IMR-90 (cell line): Measurements from ENCODE around the gene TRPM3. TPM values are rescaled to one million over a fixed set of nuclear protein-coding genes. Genes with fewer than 3 reads are reported as not detected.

Experiments
- ATAC-seq: fragments of 200-7000 bp; cut with Tn5 transposase; 2 replicates; pipeline ENCODE4 v1.9.1; 2020; ENCODE audit warnings: low read depth, mild to moderate bottlenecking, moderate library complexity
- BruUV-seq: library from RNA; stranded (reverse); fragments of 400-500 nt; replicated peaks from 2 replicates; lab custom pipeline; 2021; lab: Mats Ljungman, UMichigan
- CTCF ChIA-PET: fragments of 300-600 bp; formaldehyde crosslinking; extraction: SDS; loops from one replicate; lab custom pipeline; 2021; ENCODE audit warnings: antibody characterized with exemption; lab: Yijun Ruan, JAX
- POLR2A ChIA-PET: fragments of 300-600 bp; sonication (Branson Sonifier 250); formaldehyde crosslinking; loops from one replicate; lab custom pipeline; 2022; ENCODE audit warnings: antibody characterized with exemption; ENCODE audit not compliant: unreplicated experiment; lab: Charles Lee
- DNase-seq: peaks from one replicate; pipeline ENCODE4 v3.0.0; 2013
- H2AFZ ChIP-seq: replicated peaks from 2 replicates; pipeline ENCODE3; 2013; ENCODE audit warnings: low read length, mild to moderate bottlenecking; ENCODE audit not compliant: poor library complexity
- H2AK5ac ChIP-seq: 2 replicates; pipeline ENCODE4 v1.6.1; 2013; ENCODE audit warnings: low read depth, low read length, inconsistent platforms
- H2AK9ac ChIP-seq: replicated peaks from 2 replicates; pipeline ENCODE3; 2013; ENCODE audit warnings: mild to moderate bottlenecking, low read depth, low read length, moderate library complexity; ENCODE audit not compliant: poor library complexity
- H2BK120ac ChIP-seq: 2 replicates; pipeline ENCODE4 v1.6.1; 2013; ENCODE audit warnings: low read depth, low read length, inconsistent platforms
- H2BK15ac ChIP-seq: 3 replicates; pipeline ENCODE4 v1.6.1; 2013; ENCODE audit warnings: low read depth, low read length, inconsistent platforms
- H2BK20ac ChIP-seq: 2 replicates; pipeline ENCODE4 v1.6.1; 2013; ENCODE audit warnings: low read depth, mild to moderate bottlenecking, inconsistent platforms, low read length, moderate library complexity
- H2BK5ac ChIP-seq: 2 replicates; pipeline ENCODE4 v1.6.1; 2013; ENCODE audit warnings: mild to moderate bottlenecking, low read depth, low read length, inconsistent platforms; ENCODE audit not compliant: poor library complexity, severe bottlenecking
- H3K14ac ChIP-seq: replicated peaks from 2 replicates; pipeline ENCODE4 v1.6.1; 2013; ENCODE audit warnings: low read depth, low read length, inconsistent platforms
- H3K18ac ChIP-seq: 2 replicates; pipeline ENCODE4 v1.6.1; 2013; ENCODE audit warnings: low read depth, low read length, control low read depth
- H3K23ac ChIP-seq: 2 replicates; pipeline ENCODE4 v1.6.1; 2013; ENCODE audit warnings: low read depth, low read length, inconsistent platforms
- H3K27ac ChIP-seq: 2 replicates; pipeline ENCODE4 v1.5.1; 2013; ENCODE audit warnings: mild to moderate bottlenecking, control low read depth, low read length; ENCODE audit not compliant: insufficient read depth
- H3K27me3 ChIP-seq: 2 replicates; pipeline ENCODE4 v1.6.1; 2013; ENCODE audit warnings: low read length; ENCODE audit not compliant: control insufficient read depth, insufficient read depth
- H3K36me3 ChIP-seq: 2 replicates; pipeline ENCODE4 v1.6.1; 2013; ENCODE audit warnings: low read length, mixed read lengths; ENCODE audit not compliant: control insufficient read depth, insufficient read depth
- H3K4ac ChIP-seq: 2 replicates; pipeline ENCODE4 v1.6.1; 2013; ENCODE audit warnings: low read depth, low read length, inconsistent platforms
- H3K4me1 ChIP-seq: 2 replicates; pipeline ENCODE4 v1.6.1; 2013; ENCODE audit warnings: low read length, mixed read lengths; ENCODE audit not compliant: control insufficient read depth, insufficient read depth
- H3K4me2 ChIP-seq: 2 replicates; pipeline ENCODE4 v1.6.1; 2013; ENCODE audit warnings: low read depth, mild to moderate bottlenecking, control low read depth, low read length, moderate library complexity
- H3K4me3 ChIP-seq: 2 replicates; pipeline ENCODE4 v1.5.1; 2013; ENCODE audit warnings: low read depth, mild to moderate bottlenecking, control low read depth, low read length, moderate library complexity; ENCODE audit not compliant: insufficient read depth
- H3K56ac ChIP-seq: 2 replicates; pipeline ENCODE4 v1.6.1; 2013; ENCODE audit warnings: low read length, inconsistent platforms; ENCODE audit not compliant: insufficient read depth; ENCODE audit errors: extremely low read depth
- H3K79me1 ChIP-seq, 2 experiments: 2 replicates each; pipeline ENCODE4 v1.6.1; 2013; ENCODE audit warnings: low read length in 2 of 2, inconsistent platforms in 1 of 2, low read depth in 1 of 2
- H3K9ac ChIP-seq: 2 replicates; pipeline ENCODE4 v1.6.1; 2013; ENCODE audit warnings: low read depth, low read length, control low read depth
- H3K9me1 ChIP-seq: 2 replicates; pipeline ENCODE4 v1.6.1; 2013; ENCODE audit warnings: low read length, inconsistent platforms; ENCODE audit not compliant: insufficient read depth
- H3K9me3 ChIP-seq: 2 replicates; pipeline ENCODE4 v1.6.1; 2013; ENCODE audit warnings: low read length; ENCODE audit not compliant: control insufficient read depth, insufficient read depth
- H4K20me1 ChIP-seq: 2 replicates; pipeline ENCODE4 v1.6.1; 2013; ENCODE audit warnings: low read length, inconsistent platforms; ENCODE audit not compliant: insufficient read depth
- H4K5ac ChIP-seq: 2 replicates; pipeline ENCODE4 v1.6.1; 2013; ENCODE audit warnings: mild to moderate bottlenecking, low read depth, low read length, control low read depth
- H4K8ac ChIP-seq, 2 experiments: 2 replicates each; pipeline ENCODE4 v1.6.1; 2013; ENCODE audit warnings: low read depth in 2 of 2, low read length in 2 of 2, control low read depth in 1 of 2, inconsistent platforms in 1 of 2
- H4K91ac ChIP-seq: 2 replicates; pipeline ENCODE4 v1.6.1; 2013; ENCODE audit warnings: low read depth, low read length, inconsistent platforms; ENCODE audit not compliant: insufficient read depth
- CHD1 ChIP-seq: IDR thresholded peaks from 2 replicates; pipeline ENCODE4 v1.6.1; 2012; ENCODE audit warnings: low read depth, low read length, improper control_type of control experiment
- FOS ChIP-seq: fragments of 150-350 bp; IDR thresholded peaks from 2 replicates; pipeline ENCODE4 v1.6.1; 2016; ENCODE audit warnings: low read depth, low read length
- MAZ ChIP-seq: IDR thresholded peaks from 2 replicates; pipeline ENCODE4 v1.6.1; 2012; ENCODE audit warnings: low read depth, mild to moderate bottlenecking, low read length, improper control_type of control experiment, moderate library complexity, borderline replicate concordance
- NFE2L2 ChIP-seq: fragments of 150-350 bp; IDR thresholded peaks from 2 replicates; pipeline ENCODE4 v1.6.1; 2016; ENCODE audit warnings: low read depth, mild to moderate bottlenecking, low read length
- RAD21 ChIP-seq: IDR thresholded peaks from 2 replicates; pipeline ENCODE4 v1.6.1; 2012; ENCODE audit warnings: low read length, improper control_type of control experiment
- RCOR1 ChIP-seq: IDR thresholded peaks from 2 replicates; pipeline ENCODE4 v1.6.1; 2012; ENCODE audit warnings: mild to moderate bottlenecking, low read length, improper control_type of control experiment; ENCODE audit not compliant: insufficient replicate concordance
- RFX5 ChIP-seq: IDR thresholded peaks from 2 replicates; pipeline ENCODE4 v1.8.0; 2012; ENCODE audit warnings: low read depth, mild to moderate bottlenecking, low read length, moderate library complexity
- SMC3 ChIP-seq: fragments of 150-350 bp; IDR thresholded peaks from 2 replicates; pipeline ENCODE4 v1.6.1; 2016; ENCODE audit warnings: low read depth, mild to moderate bottlenecking, antibody characterized with exemption, low read length, moderate library complexity
- WGBS, 2 experiments: methylation state at CpG; one replicate each; pipeline versions ENCODE4 v1.1.5 to v1.1.7; 2013; ENCODE audit warnings: missing lambda C conversion rate in 2 of 2; ENCODE audit not compliant: insufficient read length in 1 of 2; ENCODE audit errors: extremely low coverage in 2 of 2; 5-methylcytosine and 5-hydroxymethylcytosine counted together
- dilution Hi-C: fragments of 300-500 bp; cut with HindIII; formaldehyde crosslinking; loops from one replicate; pipeline ENCODE4 v1.14.3; 2018; ENCODE audit warnings: low sequenced_read_pairs; ENCODE audit not compliant: unreplicated experiment
- in situ Hi-C: fragments of 300-500 bp; cut with MboI; formaldehyde crosslinking; loops from 3 replicates; pipeline ENCODE4 v1.14.3; 2019; ENCODE audit warnings: low sequenced_read_pairs, inconsistent platforms, mixed read lengths
- intact Hi-C: fragments of 100-400 bp; cut with micrococcal nuclease; formaldehyde crosslinking; loops from 2 replicates; pipeline ENCODE4 v1.10.0; 2022
- polyA plus RNA-seq, 3 experiments: library from polyadenylated mRNA; depleted of rRNA; stranded (reverse); fragments of >200 nt; gene quantifications; 2 replicates each; pipeline ENCODE4 v1.2.3, GENCODE V29; 2012; ENCODE audit warnings: low replicate concordance in 1 of 3
- total RNA-seq: library from RNA; depleted of rRNA; stranded (reverse); fragments of >200 nt; gene quantifications from 2 replicates; pipeline ENCODE4 v1.2.3, GENCODE V29; 2012
- TF ChIP-seq, protein P1 (sequence below): conservative IDR thresholded peaks from 2 replicates; pipeline ENCODE4 v1.5.1; 2012; ENCODE audit warnings: mild to moderate bottlenecking, low read depth, low read length, improper control_type of control experiment

The TRPM3 gene
- total and polyA plus RNA-seq, 2 of the 4 experiments (the other 2 are of a cell fraction), result not detected

DNA sequence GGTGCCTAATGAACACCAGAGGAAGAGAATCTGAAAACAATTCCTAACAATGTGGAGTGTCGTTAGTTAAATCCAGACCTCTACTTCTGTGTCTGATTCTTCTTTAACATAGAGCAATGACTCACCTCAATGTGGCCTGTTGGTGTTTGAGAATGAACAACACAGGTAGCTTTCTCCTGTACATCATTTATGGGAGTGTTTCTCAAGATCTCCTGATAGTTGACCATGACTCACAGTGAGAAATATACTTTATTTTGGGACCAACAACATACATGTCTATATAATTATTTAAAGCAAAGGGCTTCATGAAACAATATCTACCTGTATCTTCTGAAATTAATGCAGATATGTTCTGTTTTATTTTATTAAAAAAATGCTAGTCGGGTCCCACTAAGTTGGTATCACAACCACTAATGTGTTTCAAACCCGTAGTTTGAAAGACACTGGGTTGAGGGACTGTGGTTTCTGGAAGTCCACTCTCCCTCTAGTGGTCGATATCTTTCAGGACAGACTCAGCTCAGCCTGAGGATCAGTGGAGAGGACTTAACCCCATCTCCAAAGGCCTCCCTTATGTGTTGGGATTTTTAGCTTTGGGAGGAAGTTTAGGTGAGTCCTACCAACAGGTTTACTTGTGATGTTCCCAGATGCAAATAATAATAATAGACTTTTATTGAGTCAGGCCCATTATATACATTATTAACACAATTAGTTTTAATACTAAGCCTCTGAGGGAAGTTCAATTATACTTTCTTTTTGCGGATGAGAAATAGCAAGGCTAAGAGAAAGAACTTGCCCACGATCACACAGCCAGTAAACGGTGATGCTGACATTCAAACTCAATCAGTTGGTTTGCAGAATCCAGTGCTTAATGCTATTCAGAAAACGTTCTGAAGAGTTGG is 636.9 kb downstream of the TRPM3 start:
- in situ Hi-C loops (loop anchor here (5.0 to 10.0 kb wide), 2 partner anchors 67 to 140 kb away; no protein-coding TSS in a partner anchor), dilution Hi-C loops (no loop called here), intact Hi-C loops (loop anchor here (1.0 to 5.0 kb wide), 6 partner anchors 64 to 142 kb away; partner anchors contain the start of gene KLF9)
- Histone ChIP-seq H2AK5ac (peak overlapping the region; percentile 80; the same call in 1 of the 2 replicates), H4K20me1 (no peaks in the 10 kb centered on the region), H3K9me1 (peaks cover 6% of the 10 kb centered on the region), H3K27ac (no peak overlapping the region), H2AFZ (no peak overlapping the region), H4K5ac (peak overlapping the region; percentile 45; the same call in 1 of the 2 replicates), H2BK120ac (peak overlapping the region; percentile 68), H3K23ac (peak overlapping the region; percentile 40; the same call in 1 of the 2 replicates), H3K4me1 (peaks cover 18% of the 10 kb centered on the region), H3K9ac (no peak overlapping the region), H3K27me3 (no peaks in the 10 kb centered on the region), H3K9me3 (no peaks in the 10 kb centered on the region), H3K4me3 (no peak overlapping the region), H3K36me3 (no peaks in the 10 kb centered on the region), H4K91ac (peak overlapping the region; percentile 57), H3K18ac (peak overlapping the region; percentile 68), H4K8ac (peak overlapping the region in 1 of 2 experiments; percentile 24; a peak in 2 of 4 replicates), H2BK20ac (peak overlapping the region; percentile 87), H2AK9ac (no peak overlapping the region), H2BK5ac (peak overlapping the region; percentile 31), H2BK15ac (peak overlapping the region; percentile 26; the same call in 2 of the 3 replicates), H3K4me2 (no peak overlapping the region), H3K14ac (peak overlapping the region; percentile 25; the same call in 1 of the 2 replicates), H3K56ac (no peak overlapping the region), H3K4ac (peak overlapping the region; percentile 72; the same call in 1 of the 2 replicates), H3K79me1 (no peaks in the 10 kb centered on the region)
- peak; percentile 69 for ATAC-seq
- ChIA-PET POLR2A (no interaction called here), CTCF (interaction anchor here (0.5 to 3.5 kb wide), 7 partner anchors 19 to 117 kb away, joined by 3 to 11 read pairs (median 3); partner anchors contain the start of gene KLF9)
- TF ChIP-seq, protein P1, sequence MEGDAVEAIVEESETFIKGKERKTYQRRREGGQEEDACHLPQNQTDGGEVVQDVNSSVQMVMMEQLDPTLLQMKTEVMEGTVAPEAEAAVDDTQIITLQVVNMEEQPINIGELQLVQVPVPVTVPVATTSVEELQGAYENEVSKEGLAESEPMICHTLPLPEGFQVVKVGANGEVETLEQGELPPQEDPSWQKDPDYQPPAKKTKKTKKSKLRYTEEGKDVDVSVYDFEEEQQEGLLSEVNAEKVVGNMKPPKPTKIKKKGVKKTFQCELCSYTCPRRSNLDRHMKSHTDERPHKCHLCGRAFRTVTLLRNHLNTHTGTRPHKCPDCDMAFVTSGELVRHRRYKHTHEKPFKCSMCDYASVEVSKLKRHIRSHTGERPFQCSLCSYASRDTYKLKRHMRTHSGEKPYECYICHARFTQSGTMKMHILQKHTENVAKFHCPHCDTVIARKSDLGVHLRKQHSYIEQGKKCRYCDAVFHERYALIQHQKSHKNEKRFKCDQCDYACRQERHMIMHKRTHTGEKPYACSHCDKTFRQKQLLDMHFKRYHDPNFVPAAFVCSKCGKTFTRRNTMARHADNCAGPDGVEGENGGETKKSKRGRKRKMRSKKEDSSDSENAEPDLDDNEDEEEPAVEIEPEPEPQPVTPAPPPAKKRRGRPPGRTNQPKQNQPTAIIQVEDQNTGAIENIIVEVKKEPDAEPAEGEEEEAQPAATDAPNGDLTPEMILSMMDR, result peak; percentile 80
- no peak for TF ChIP-seq RCOR1
- TF ChIP-seq CHD1, result no peak
- no peak for TF ChIP-seq MAZ
- 0 out of 2 replicates have a peak, but pooled peaks have one; percentile 5 for TF ChIP-seq FOS
- TF ChIP-seq RFX5, result no peak
- TF ChIP-seq NFE2L2, result no peak
- peak; percentile 85 for TF ChIP-seq SMC3
- peak; percentile 78 for TF ChIP-seq RAD21
- DNase-seq, result peak; percentile 86
- no TSS peak for BruUV-seq
- WGBS, 2 experiments, result 0% methylated on average over 1 of the region's 8 CpGs; no CpG with 5 or more reads in 1 of the 2 experiments
